H7 (cell line): Measurements from ENCODE around the gene FOXD1. TPM values are rescaled to one million over a fixed set of nuclear protein-coding genes. Genes with fewer than 3 reads are reported as not detected.

Experiments
- total RNA-seq: library from RNA; depleted of rRNA; stranded (reverse); fragments of >200 nt; shearing (Covaris generic); gene quantifications from 2 replicates; pipeline ENCODE4 v1.2.3, GENCODE V29; 2014; rRNA removed

The FOXD1 gene
- total RNA-seq, 1 experiment from 2014 or later, result 2.6 TPM

Other genes starting within 250 kb of the FOXD1 start
- gene BTF3, start 49.7 kb upstream of the FOXD1 start, total RNA-seq, result 347 and 420 TPM in 2 replicates
- gene ANKRA2, start 116.9 kb upstream of the FOXD1 start, total RNA-seq, result 16.2 and 28.2 TPM in 2 replicates
- gene UTP15, start 117.0 kb upstream of the FOXD1 start, total RNA-seq, result 24.6 and 38.7 TPM in 2 replicates
- 0.41 and 0.42 TPM in 2 replicates for gene ARHGEF28, start 177.4 kb upstream of the FOXD1 start, total RNA-seq